ENCODE results near the gene NAB1.

NAB1 gene

DNA sequence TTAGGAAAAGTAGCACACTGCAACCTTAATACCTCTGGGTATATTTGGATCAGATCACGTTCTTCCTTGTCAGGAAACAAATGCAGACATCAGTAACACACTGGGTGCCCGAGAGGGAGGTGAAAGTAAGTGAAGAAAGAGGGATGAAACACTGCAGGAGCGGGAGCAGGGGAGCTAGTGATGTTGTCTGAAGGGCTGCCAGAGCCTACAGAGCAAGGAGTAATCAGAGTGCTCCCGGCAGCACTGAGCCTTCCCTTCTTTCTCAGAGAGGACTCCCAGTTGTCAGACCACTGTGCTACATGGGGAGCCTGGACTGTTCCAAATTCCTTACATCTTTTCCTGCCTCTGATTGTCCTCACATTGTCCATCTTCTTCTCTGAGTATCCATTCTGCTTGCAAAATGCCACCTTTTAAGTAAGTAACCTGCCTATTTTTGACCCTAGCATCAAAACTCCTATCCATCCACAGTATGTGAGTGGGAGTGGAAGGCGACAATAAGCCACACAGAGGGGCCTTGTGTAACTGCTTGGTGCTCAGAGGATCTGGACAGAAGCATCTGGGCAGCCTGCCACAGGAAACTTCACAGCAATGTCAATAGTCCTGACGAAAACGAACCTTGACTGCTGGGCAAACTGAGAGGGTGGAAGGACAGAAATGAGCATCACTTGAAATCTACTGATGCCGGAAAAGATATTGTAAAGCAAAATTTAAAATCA is 10.8 kb upstream of the NAB1 start:
- peak; percentile 43 to 57 for DNase-seq

DNA sequence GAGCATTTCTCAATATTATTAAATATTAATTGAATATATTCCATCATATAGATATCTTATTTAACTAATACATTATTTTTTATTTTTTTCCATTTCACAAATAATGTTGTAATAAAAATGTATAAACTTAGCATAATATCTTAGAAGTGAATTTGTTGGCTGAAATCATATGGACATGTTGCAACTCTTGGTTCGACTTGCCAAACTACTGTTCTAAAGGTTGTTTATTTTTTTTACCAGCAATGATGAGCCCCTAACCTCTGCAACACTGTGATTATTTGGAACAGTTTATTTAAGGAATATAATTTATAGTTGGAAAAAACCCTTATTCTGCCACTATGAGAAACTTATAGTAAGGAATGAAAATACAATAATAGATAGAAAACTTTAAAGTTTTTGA is 8.8 kb upstream of the NAB1 start:
- no peak for DNase-seq

DNA sequence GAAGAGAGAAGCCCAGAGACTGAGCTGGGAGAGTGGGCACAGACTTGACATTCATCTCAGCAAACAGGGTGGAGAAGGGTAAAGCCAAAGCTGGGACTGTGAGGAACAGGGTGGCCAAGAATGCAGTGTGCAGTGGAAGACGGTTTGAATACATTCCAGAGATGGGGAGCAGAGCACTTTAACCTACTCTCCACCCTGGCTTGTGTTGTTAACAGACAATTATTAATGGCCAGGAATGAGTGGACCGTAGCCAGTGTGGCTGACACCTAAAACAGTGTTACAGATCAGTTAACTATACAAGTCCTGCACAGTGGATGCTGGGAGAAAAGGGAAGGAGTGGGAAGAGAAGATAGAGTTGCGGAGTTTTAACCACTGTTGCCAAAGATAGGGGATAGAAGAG is 7.4 kb upstream of the NAB1 start:
- DNase-seq = no peak

DNA sequence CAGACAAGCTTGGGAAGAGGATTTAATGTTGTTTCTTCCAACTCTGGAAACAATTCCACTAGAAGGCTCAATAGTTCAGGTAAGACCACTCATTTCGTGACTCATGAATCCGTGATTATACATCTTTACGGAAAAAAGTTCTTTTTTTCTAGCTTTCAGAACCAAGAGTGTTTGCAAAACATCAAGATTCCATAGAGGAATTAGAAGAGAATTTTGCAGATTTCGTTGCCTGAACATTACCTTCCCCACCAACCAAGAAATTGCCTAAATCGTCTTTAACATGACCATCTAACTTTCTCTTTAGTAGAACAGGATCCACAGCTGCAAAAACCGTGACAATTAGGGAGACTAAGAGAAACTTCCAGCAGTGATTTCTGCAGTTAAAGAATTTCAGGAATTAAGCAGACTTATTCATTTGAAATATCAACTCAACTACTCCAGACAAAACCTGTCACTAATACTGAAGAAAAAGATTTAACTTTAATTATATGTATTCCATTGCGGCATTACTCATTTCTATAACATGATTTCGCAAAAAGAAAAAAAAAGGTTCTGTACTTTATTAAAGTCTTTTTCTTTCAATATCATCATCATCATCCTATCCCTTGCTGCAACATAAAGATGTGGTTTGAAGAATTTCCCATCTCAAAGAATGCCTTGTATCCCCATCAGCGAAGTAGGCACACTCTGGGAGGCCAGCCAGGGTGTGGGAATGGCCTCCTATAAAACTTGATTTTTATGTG is 1.9 kb upstream of the NAB1 start:
- DNase-seq = no peak

DNA sequence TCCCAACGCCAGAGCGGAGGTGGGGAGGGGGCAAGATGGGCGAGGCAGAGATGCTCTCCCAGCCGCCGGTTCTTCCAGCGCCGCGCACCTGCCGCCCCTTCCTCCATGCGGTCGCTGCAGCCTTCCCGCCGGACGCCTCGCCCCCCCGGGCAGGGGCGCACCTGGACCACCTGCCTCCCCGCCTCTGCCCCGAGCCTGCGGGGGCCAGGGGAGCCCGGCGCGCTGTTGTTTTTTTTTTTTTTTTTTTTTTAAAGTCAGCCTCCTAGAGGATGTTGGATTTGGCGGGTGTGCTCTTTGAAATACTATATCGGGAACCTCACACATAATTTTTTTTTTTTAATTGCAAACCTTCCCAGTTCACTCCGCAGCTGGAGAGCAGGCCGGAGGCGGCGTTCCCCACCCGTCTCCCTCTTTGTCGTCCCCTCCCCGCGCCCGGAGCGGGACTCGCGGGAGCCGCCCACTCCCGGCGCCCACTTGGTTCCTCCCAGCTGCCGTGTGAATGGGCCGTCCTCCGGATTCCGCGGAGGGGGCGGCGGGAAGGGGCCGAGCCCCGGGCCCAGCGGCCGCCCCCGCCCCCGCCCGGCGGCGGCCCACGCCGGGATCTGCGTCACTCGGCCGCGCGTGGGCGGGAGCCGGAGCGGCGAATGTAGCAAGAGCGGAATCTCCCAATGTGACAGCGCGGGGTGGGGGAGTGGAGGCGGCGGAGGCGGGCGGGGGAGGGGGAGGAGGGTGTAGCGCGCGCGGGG is 421 bp upstream of the NAB1 start:
- DNase-seq = peak; percentile 88 to 94

DNA sequence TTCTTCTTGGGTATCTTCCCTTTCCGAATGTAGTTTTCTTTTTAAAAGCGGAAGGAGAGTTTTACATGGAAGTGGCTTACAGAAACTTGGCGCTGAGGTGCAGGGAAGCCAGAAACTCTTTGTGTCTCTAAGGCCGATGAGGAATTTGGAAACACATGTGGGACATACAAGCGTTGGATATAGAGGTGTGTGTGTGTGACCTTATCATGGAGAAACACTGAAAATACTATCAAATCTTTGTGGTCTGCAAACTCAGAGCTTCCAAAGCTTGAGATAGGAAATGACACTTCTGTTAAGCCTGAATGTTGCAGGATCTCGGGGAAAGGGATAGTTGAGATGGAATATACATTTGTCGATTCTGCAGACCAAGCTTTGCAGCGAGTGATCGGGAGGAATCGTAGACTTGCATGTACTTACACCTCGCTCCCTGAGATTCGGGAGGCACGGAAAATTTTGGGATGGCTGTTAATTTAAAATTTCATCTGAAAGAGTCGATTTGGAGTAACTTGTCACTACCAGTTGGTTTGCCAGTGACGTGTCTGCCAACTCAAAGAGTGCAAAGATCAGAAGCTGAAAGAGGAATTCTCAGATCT is 1.0 kb downstream of the NAB1 start:
- peak; percentile 56 to 76 for DNase-seq

DNA sequence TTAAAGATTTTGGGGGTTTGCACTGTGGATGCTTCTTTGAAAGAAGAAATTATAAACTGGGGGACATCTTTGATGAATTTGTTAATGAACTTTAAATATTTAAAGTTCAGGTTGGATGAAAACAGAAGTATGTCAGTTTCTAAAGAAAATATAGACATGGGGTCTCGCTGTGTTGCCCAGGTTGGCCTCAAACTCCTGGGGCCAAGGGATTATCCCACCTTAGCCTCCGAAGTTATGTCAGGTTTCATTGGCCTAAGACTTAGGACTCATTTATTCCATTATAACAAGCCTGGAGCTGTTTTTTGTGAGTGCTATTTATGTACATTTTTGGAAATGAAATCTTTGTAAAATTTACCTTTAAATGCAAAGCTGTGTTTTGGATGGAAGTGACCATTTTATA is 2.5 kb downstream of the NAB1 start:
- DNase-seq = no peak

DNA sequence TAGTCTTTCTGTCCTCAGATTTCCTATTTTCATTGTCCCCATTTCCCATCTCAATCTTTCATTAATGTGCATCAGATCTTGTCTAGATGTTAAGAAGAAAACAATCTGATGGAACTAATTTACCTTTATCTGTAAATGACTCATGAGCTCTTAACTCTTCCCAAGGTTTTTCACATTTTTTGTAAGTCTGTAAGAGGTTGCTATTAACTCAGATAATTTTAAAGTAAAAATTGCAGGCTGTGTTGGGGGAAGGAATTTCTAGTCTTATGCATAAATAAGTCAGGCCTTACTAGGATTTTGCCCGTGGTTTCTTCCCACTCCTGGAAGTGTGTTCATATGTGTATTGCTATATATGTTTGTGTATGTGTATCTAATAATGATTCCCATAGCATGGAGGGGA is 4.3 kb downstream of the NAB1 start:
- no peak for DNase-seq

DNA sequence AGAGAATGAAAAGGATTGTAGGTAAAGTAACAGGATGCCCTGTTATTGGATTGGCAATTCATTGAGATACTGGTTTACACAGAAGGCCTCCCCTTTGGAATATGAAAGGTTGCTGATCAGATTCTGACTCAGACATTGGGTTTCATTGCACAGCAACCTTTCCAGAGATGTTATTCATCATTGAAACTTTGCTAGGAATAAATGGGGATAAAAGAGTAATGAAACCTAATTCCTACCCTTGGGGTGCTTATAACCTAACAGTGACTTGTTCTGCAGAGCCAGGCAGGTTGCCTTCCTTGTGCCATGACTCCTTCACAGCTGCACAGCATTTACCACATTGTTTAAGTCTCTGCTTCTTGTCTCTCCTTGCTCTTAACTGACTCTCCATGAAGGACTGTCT is 5.0 kb downstream of the NAB1 start:
- DNase-seq = no peak

DNA sequence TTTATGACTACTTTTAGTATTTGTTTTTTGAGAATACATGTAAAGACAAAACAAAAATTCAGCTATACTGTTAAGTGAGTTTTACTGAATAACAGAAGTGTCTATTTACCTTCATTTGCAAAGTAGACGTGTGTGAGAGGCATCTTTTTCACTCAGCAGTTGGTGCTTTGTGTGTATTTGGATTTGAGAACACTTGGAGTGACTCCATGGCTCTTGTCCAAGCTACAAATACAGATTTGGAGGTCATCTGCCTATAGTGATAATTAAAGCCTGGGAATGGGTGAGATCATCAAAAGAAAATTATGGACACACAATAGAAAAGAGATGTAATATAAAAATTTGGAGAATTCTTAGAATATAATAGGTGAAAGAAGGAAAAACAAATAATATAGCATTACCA is 6.2 kb downstream of the NAB1 start:
- no peak for DNase-seq

DNA sequence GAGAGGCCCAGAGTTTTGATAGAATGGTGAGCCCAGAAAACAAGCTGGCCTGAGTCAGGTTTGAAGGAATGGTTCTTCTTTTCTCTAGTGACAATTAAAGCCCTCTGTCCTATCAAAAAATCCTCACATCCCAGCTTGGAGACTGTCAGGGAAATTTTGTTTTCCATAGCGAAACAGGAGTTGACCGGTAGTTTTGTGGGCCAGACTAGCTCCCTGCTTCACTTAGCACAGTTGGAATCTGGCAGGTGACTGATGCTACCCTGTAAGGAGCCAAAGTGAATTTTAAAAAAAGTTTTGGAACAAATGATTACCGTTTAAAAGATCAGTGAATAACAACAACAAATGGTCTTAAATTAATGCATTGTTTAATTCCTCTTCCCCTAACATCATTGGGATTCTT is 6.7 kb downstream of the NAB1 start:
- no peak for DNase-seq

DNA sequence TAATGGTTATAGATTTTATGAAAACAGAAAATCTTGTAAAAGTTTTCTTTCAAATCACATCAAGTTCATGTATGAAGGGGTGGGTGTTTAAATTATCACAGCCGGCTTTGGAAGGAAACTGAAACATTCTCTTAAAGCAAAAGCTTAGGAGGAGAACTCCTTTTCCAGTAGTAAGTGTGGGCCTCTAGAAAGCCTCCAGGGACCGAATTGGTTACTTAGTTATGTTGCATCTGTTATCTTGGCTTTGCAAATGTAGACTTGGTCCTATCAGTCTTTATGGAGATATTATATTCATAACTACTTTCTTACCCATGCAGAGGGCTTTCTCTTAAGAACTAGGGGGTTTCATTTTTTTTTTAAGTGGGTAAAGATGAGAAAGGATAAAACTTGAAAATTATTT is 7.4 kb downstream of the NAB1 start:
- DNase-seq = no peak

DNA sequence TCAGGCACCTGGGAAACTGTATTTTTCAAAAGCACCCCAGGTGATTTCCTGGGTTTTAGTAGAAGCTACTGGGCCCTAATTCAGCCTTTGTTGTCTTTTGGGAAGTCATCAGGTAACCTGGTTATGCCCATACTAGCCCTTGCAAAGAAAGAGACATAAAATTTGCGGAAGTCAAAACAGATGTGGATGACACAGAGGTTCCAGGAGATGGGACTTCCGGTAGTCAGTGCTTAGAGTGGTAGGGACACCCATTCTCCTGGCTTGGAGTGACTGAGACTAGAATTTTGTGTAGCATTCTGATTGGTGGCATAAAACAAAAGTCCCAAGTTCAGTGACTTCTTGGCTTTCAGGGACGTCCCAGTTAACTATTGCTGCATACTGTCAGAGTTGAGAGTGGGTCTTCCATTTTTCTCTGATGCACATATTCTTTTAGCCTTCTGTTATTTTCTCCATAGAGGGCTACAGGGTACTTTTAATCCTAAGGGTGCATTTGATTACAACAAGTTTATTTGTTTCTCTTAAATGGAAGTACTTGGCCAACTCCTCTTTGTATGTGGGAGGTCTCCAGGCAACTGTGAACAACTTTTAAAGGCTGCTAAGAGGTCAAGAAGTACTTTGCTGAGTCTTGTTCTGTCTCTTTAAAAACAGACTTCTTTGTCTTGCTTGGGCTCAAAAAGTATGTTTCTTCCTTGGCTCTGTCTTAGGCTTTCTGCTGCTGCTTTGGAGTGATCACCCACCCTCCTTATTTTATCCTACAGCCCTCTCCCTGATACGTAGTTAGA is 8.8 kb downstream of the NAB1 start:
- no peak for DNase-seq

DNA sequence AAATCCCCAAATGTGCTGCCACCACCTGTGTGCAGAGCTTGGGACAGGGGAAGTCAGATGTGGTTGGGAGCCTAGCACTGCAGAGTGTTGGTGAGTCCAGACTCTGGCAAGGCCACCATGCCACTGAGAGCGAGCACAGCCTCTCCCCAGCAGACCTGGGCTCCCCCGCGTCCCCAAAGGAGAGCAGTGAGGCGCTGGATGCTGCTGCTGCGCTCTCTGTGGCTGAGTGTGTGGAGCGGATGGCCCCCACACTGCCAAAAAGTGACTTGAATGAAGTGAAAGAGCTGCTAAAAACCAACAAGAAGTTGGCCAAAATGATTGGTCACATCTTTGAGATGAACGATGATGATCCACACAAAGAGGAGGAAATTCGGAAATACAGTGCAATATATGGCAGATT is 10.7 kb downstream of the NAB1 start:
- no peak for DNase-seq

DNA sequence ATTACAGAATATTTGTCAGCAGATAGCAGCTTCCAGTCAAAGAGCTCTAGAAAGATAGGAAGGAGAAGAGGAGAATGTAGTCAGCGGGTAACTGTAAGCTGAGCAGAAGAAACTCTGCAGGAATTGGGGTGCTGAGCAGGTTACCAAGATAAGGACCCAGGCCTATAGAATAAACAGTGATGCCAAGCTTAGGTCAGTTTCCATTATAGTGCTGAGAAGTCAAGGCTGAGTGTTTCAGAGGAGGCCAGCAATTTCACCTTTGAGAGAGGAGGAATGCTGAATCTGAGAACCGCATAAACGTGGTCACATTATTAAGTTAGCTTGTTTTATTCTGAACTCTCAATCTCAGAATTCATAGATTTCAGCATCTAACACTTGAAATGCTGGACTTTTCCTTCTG is 13.9 kb downstream of the NAB1 start:
- no peak for DNase-seq

DNA sequence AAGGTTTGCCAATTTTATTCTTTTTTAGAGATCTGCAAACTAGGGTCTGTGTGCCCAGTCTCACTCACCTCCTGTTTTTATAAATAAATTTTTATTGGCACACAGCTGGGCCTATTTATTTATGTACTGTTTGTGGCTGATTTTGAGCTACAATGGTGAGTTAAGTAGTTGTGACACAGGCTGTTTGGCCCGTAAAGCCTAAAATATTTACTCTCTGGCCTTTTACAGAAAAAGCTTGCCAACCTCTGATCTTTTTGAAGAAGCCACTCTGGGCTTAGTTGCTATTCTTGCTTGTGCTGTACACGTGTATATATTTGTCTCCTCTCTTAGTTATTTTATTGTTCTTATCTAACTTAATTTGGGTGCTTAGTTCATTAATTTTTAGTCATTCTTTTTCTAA is 14.5 kb downstream of the NAB1 start:
- DNase-seq = no peak

DNA sequence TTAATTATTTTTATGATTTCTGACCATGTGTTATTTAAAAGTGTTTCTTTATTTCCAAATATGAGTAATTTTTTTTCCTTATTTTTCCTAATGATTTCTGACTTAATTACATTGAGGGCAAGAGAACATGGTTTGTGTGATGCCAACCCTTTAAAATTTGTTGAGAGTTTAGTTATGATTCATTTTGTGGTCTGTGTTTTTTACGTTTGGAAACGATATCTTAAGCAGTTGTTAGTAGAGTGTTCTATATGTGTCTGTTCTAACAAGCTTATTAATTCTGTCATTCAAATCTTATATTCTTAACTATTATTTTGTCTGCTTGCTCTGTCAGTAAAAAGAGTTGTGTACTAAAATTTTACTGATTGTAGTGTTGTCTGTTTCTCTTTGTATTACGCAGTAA is 15.0 kb downstream of the NAB1 start:
- no peak for DNase-seq

DNA sequence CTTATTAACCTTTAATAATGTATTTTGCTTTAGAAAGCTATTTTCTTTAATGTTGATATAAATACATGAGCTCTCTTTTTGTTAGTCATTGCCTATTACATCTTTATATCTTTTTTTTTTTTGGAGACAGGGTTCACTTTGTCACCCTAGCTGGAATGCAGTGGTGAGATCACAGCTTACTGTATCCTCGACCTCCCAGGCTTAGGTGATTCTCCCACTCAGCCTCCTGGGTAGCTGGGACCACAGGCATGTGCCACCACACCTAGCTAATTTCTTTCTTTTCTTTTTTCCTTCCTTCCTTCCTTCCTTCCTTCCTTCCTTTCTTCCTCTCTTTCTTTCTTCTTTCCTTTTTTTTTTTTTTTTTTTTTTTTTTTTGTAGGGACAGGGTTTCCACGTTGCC is 15.4 kb downstream of the NAB1 start:
- no peak for DNase-seq

DNA sequence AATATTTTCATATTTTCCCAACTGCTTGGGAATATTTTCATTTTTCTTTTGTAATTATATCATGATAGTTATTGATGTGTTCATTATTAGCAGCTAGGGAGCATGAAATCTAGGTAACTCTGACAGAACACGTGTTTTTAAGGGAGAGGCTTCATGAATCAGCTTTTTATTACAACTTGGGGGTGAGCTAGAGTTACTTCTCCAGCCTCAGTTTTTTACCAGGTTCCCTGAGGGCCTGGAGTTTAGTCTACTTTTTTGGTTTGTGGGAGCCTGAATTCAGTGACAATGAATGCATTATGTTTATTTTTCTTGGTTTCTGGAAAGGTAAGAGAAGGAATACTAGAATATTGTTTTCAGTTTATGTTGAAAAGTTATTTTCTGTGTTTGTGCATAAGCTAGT is 18.0 kb downstream of the NAB1 start:
- no peak for DNase-seq

DNA sequence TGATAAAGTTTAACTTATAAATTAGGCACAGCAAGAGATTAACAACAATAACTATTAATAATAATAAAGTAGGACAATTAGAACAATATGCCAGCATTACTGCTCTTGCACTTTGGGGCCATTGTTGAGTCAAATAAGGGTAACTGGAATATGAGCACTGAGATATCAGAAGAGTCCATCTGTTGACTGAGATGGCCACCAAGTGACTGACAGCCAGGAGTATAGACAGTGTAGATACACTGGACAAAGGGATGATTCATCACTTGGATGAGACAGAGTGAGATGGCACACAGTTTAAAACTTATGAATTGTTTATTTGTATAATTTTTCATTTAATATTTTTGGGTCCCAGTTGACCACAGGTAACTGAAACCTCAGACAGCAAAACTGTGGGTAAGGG is 20.0 kb downstream of the NAB1 start:
- DNase-seq = no peak

DNA sequence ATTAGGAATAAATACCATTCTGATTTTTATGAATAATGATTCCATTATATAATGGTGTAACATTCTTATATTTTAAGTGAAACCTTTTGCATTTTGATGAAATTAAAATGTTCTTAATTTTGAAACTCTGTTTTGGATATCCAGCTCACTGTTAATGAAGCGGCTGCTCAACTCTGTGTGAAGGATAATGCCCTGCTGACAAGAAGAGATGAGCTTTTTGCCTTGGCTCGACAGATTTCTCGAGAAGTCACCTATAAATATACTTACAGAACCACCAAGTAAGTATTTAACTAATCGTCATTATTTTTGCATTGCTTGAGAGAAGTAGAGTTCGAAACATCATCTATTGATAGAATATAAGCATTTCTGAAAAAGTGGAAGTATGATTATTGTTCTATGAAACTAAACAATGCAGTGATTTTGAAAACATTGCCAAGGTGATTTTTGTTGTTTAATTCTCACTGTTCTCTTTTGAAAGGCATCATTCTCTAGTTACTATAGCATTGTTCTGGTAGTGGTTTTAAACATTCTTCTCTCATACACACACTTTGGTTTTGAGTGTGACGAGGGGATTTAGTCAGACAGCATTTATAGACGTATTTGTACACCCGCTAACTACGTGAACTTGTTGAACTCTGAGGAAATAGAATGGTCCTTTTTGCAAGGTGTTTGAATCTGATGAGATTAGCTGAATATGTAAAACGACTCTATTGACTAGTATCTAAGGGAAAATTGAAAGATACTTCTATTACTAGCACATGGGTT is 21.5 kb downstream of the NAB1 start:
- no peak for DNase-seq
